Mesodermal cell (in vitro differentiated cells): ENCODE data around the gene CFAP74.

Source experiments
- H3K27ac ChIP-seq: 2 replicates; pipeline ENCODE4 v1.7.0; 2013; ENCODE audit warnings: mild to moderate bottlenecking, low read depth, low read length, moderate library complexity; ENCODE audit not compliant: severe bottlenecking
- H3K36me3 ChIP-seq: 2 replicates; pipeline ENCODE4 v1.7.1; 2013; ENCODE audit warnings: mild to moderate bottlenecking, low read length, moderate library complexity; ENCODE audit not compliant: control insufficient read depth, insufficient read depth
- H3K4me1 ChIP-seq: one replicate; pipeline ENCODE4 v1.7.1; 2013; ENCODE audit warnings: mild to moderate bottlenecking, low read length; ENCODE audit not compliant: insufficient read depth, control insufficient read depth, poor library complexity, severe bottlenecking
- H3K4me3 ChIP-seq: 2 replicates; pipeline ENCODE4 v1.7.0; 2013; ENCODE audit warnings: low read length, control low read depth, mild to moderate bottlenecking; ENCODE audit not compliant: insufficient read depth, poor library complexity, severe bottlenecking; ENCODE audit errors: extremely low read depth
- H3K9me3 ChIP-seq: 2 replicates; pipeline ENCODE4 v1.7.1; 2013; ENCODE audit warnings: mild to moderate bottlenecking, low read length, moderate library complexity; ENCODE audit not compliant: control insufficient read depth
- WGBS, 2 experiments: methylation state at CpG; one replicate each; pipeline ENCODE4 v1.1.5; 2013; ENCODE audit warnings: missing lambda C conversion rate in 2 of 2; ENCODE audit not compliant: insufficient coverage in 2 of 2; 5-methylcytosine and 5-hydroxymethylcytosine counted together

CFAP74 gene

DNA sequence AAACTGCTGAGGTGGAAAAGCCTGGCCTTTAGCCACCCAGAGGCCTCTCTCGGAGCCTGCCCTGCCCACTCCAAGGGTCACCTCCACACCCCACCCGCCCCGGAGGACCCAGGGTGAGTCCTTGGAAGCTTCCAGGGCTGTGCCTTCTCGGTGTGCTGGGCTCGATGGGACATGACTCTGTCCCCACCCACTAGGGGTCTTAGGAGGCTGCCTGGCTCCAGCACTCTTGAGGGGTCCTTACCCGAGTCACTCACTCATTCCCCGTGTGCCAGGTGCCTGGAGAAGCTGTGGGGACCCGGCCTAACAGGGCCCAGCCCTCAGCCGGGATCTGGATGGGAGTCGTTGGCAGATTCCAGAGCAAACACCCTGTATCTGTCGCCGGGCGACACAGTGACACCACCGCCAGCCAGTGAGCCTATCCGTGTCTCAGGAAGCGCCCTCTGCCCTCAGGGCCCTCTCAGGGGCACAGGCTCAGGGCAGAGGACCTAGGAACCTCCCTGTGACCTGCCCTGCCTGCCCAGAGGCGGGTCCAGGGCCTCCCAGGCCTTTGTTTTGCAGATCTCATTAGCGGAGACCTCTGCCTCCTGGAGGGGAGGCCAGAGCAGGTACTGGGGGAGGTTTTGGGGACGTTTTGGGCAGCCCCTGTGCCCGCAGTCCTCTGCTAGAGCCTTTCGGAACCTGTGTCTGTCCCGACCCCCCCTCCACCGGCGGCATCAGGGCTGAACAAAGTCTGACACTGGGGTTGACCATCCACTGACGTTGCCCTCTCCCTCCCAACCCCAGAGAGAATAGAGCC, 43.6 kb upstream of the CFAP74 start:
- Histone ChIP-seq H3K9me3 (no peaks in the 10 kb centered on the region), H3K36me3 (no peaks in the 10 kb centered on the region), H3K27ac (no peak overlapping the region), H3K4me1 (peaks cover 3% of the 10 kb centered on the region), H3K4me3 (no peak overlapping the region)
- 34% methylated on average over 19 of the region's 25 CpGs for WGBS, 2 experiments

- Histone ChIP-seq H3K36me3 (no peaks in the 10 kb centered on the region), H3K4me3 (no peak overlapping the region), H3K9me3 (no peaks in the 10 kb centered on the region), H3K27ac (no peak overlapping the region), H3K4me1 (peaks cover 3% of the 10 kb centered on the region)
- 40 to 44% methylated on average over 11 to 17 of the region's 20 CpGs for WGBS, 2 experiments
Measured at GRCh38 chr1:2046174-2046917, 42.8 kb upstream of the CFAP74 start.

DNA sequence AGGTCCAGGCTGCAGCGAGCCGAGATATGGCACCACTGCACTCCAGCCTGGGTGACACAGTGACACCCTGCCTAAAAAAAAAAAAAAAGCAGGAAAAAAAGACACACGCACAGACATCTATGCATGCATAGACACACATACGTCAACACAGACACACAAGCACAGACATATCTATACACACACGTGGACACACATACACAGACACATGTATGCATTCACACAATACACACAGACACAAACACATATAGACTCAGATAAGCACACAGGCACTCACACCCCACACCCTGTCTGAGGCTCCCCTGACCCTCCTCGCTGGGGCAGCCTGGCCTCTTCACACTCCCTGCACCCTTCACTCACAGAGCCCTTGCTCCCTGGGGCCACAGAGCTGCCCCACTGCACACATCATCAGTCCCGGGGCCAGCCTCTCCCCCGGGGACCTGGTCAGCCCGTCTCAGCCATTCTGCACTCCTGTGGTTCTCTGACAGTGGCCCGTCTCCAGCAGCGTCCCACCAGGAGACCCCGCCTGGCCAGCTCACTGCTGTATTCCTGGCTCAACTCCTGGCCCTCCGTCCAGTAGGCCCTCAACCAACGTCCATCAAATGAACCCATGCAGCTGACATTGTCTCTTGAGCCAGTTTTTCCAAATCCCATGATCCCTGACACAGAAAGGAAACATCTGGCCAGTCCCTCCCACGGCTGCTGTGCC, 42.0 kb upstream of the CFAP74 start:
- Histone ChIP-seq H3K4me3 (no peak overlapping the region), H3K36me3 (no peaks in the 10 kb centered on the region), H3K9me3 (no peaks in the 10 kb centered on the region), H3K27ac (no peak overlapping the region), H3K4me1 (peaks cover 3% of the 10 kb centered on the region)
- 85 to 92% methylated on average over 14 to 15 of the region's 15 CpGs for WGBS, 2 experiments

DNA sequence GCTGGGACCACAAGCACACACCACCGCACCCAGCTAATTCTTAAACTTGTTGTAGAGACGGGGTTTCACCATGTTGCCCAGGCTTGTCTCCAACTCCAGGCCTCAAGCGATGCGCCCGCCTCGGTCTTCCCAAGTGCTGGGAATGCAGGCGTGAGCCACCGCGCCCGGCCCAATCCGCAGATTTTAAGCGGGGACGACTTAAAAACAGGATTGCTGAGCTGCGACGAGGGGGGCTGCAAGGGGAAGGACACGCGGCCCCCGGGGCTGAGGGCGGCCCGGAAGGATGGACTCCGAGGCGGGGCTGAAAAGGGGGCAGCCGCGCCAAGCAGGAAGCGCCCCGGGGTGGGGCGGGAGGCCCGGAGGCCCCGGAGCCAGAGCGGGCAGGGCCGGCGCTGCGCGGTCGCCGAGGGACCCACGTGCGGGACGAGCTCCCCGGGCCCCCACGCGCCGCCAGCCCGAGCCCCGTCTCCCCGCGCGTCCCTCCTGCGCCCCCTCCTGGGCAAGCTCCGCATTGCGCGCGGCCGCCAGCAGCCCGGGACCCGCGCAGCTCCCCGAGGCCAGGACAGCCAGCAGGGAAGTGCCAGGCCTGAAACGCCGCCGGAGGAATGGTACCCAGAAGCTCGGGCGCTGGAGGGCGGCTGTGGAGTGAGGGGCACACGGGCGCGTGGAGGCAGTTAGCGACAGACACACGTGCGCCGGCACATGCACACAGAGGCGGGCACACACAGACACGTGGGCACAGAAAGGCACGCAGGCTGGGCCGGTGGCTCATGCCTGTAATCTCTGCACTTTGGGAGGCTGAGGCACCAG, 41.1 kb upstream of the CFAP74 start:
- no peak overlapping the region for H3K4me3 ChIP-seq

DNA sequence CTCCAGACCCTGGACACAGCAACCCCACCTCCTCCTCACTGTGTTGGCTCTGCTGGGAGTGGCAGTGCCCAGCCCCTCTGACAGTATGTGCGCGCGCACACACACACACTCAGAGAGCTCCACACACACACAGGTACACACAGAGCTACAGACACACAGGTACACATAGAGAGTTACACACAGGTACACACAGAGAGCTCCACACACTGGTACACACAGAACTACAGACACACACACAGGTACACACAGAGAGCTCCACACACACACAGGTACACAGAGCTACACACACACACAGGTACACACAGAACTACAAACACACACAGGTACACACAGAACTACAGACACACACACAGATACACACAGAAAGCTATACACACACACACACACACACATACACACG, 40.3 kb upstream of the CFAP74 start:
- H3K4me1 ChIP-seq: peaks cover 3% of the 10 kb centered on the region
- H3K4me3 ChIP-seq: no peak overlapping the region
- H3K27ac ChIP-seq: no peak overlapping the region
- H3K36me3 ChIP-seq: no peaks in the 10 kb centered on the region
- WGBS, 2 experiments: 84% methylated on average over 3 of the region's 4 CpGs; no CpG with 5 or more reads in 1 of the 2 experiments
- no peaks in the 10 kb centered on the region for H3K9me3 ChIP-seq

More for the DNA sequence above, 41.1 kb upstream of the CFAP74 start:
- H3K27ac ChIP-seq: no peak overlapping the region
- H3K36me3 ChIP-seq: no peaks in the 10 kb centered on the region
- H3K4me1 ChIP-seq: peaks cover 3% of the 10 kb centered on the region
- no peaks in the 10 kb centered on the region for H3K9me3 ChIP-seq
- WGBS, 2 experiments: 22 to 24% methylated on average over 62 to 71 of the region's 75 CpGs

- Histone ChIP-seq H3K36me3 (no peaks in the 10 kb centered on the region), H3K4me1 (peaks cover 3% of the 10 kb centered on the region), H3K4me3 (no peak overlapping the region), H3K9me3 (no peaks in the 10 kb centered on the region), H3K27ac (no peak overlapping the region)
- WGBS, 2 experiments: 89% methylated on average over 32 to 41 of the region's 41 CpGs
Measured at GRCh38 chr1:2042830-2043773, 39.5 kb upstream of the CFAP74 start.

GRCh38 chr1:2041887-2042286, 38.3 kb upstream of the CFAP74 start:
- WGBS, 2 experiments: 82 to 94% methylated on average over 3 to 4 of the region's 4 CpGs
- no peak overlapping the region for H3K4me3 ChIP-seq
- H3K27ac ChIP-seq: no peak overlapping the region
- no peaks in the 10 kb centered on the region for H3K9me3 ChIP-seq
- H3K4me1 ChIP-seq: peaks cover 3% of the 10 kb centered on the region
- H3K36me3 ChIP-seq: no peaks in the 10 kb centered on the region

GRCh38 chr1:2041305-2041704, 37.7 kb upstream of the CFAP74 start:
- WGBS, 2 experiments: 94% methylated on average over 14 of the region's 15 CpGs
- Histone ChIP-seq H3K36me3 (no peaks in the 10 kb centered on the region), H3K4me1 (peaks cover 3% of the 10 kb centered on the region), H3K4me3 (no peak overlapping the region), H3K9me3 (no peaks in the 10 kb centered on the region), H3K27ac (no peak overlapping the region)

- Histone ChIP-seq H3K36me3 (no peaks in the 10 kb centered on the region), H3K9me3 (no peaks in the 10 kb centered on the region), H3K27ac (no peak overlapping the region), H3K4me3 (no peak overlapping the region), H3K4me1 (no peaks in the 10 kb centered on the region)
- 86 to 97% methylated on average over 7 of the region's 8 CpGs for WGBS, 2 experiments
Measured at GRCh38 chr1:2039251-2039650, 35.7 kb upstream of the CFAP74 start.
